Eye (tissue), 1 donor: ENCODE results near the gene MARCHF2.

ENCODE experiments used
- DNase-seq: peaks from one replicate; pipeline ENCODE4 v3.0.0-alpha.2; 2015

Gene MARCHF2

GRCh38 chr19:8455018-8455417 is 41.9 kb downstream of the MARCHF2 start:
- no peak for DNase-seq

- no peak for DNase-seq
Observed at GRCh38 chr19:8456064-8456463, 43.0 kb downstream of the MARCHF2 start.

GRCh38 chr19:8457209-8457608 is 44.1 kb downstream of the MARCHF2 start:
- DNase-seq, result no peak

- no peak for DNase-seq
Observed at GRCh38 chr19:8457827-8458226, 44.7 kb downstream of the MARCHF2 start.

DNA sequence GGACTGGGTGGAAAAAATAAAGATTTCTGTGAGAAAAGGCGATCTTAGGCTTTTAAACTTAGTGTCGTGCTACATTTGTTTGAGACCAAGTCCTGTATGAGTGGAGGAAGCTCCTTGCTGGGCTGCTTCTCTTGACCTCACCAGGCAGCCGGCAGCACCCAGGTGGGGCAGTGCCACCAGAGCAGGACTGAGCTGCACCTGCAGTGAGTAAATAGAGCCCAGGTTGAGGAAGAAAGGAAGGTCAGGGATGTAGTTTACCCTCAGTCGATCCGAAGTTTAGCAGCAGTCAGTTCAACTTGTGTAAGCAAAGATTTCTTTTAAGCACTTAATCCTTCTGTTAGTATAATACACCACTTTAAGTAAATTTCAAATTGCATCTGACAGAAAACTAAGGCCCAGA is 45.3 kb downstream of the MARCHF2 start:
- no peak for DNase-seq

- DNase-seq, result no peak
Observed at GRCh38 chr19:8459095-8459494, 46.0 kb downstream of the MARCHF2 start.

GRCh38 chr19:8459520-8460270 is 46.6 kb downstream of the MARCHF2 start:
- DNase-seq, result peak; percentile 35

GRCh38 chr19:8460516-8461298 is 47.6 kb downstream of the MARCHF2 start:
- DNase-seq, result no peak

DNA sequence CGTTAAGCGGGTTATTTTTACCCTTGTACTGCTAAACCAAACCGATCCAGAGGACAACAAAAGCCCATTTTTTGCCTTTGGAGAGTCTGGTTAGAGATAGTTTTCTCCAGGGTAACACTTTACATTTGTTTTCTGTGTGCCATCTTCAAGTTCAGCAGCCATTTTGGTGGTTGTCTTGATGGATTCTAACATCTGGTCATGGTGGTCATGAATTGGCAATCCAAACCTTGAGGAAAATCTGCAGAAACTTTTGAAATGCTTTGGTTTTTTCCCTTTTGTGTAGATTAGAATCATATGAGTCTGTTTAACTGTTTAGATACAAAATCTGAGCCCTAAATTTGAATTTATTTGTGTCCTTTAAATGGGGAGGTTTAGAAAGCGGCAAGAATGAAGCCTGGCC is 48.3 kb downstream of the MARCHF2 start:
- no peak for DNase-seq

- no peak for DNase-seq
Observed at GRCh38 chr19:8461891-8462290, 48.8 kb downstream of the MARCHF2 start.

DNA sequence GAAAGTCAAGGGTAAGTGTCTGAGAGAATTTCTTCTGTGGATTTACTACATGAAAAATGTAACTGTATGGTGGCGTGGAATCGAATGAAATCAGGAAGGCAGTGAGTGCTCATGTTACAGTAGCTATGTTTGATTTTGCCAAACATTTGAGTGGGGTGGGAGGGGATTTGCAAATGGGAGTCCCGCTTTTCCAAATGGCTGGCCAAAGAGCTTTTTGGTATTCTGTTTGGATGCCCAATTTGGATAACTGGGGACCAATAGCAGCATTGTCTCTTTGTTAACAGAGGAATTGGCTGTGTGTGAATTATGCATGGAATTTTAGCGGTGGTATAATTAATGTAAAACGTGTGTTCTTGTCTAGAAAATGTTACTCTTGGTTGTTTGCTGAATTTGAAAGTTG is 49.5 kb downstream of the MARCHF2 start:
- no peak for DNase-seq

- DNase-seq, result no peak
Observed at GRCh38 chr19:8463365-8463764, 50.3 kb downstream of the MARCHF2 start.

- DNase-seq, result no peak
Observed at GRCh38 chr19:8466018-8466417, 52.9 kb downstream of the MARCHF2 start.

- DNase-seq, result no peak
Observed at GRCh38 chr19:8468124-8468523, 55.0 kb downstream of the MARCHF2 start.

DNA sequence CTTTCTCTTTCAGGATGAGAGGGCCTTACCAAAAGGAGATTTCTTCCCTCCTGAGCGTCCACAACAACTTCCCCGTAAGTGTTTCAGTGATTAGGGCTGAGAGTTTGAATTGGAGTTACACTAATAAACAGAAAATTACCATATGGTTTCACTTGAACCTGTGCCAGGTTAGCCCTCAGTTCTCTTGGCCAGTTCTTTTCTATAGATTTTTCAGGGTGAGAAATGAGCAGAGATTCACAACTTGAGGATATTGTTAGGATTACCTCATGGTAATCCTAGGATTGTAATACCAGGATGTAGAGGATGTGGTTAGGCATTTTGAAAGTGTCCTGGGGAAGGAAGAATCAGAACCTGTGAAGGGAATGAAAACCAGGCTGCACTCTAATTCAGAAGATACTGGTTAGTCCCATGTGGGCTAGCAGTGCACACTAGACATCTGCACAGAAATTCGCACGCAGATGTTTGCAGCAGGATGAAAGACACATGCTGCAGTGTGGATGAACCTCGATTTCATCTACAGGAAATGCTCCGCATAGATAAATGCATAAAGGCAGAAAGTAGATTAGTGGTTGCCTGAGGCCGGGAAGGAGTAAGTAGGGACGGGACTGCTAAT is 55.8 kb downstream of the MARCHF2 start:
- no peak for DNase-seq

DNA sequence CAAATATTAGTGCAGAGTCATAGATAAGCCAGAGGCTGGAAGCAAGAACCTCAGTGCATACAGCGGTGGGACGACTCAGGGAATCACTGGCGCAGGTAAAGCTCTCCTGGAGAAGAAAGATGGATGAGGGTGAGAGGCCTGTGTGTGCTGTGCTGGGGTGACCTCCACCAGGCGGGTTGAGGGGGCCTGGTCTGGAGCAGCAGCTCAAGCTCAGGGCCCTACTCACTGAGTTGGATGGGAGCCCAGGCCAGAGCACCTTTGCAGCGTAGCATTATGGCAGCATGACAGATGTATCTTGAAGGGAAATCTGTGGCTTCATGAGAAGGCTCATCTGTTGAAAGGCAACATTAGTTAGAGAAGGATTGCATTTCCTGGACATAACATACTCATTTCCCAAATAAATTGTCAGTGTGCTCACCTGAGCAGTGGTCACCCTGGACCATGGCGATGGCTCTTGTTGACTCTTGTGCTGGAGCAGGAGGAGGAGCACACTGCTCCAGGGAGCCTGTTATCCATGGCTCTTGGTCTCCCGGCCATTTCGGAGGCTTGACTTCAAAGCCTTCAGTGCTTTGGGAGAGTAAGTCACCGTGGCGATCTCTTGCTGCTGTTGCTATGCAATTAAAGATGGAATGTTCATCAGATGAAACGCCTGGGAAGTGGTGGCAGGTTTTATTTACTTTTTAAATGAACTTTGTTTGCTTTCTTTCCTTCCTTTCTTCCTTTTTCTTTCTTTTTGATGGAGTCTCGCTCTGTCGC is 56.7 kb downstream of the MARCHF2 start:
- no peak for DNase-seq

- DNase-seq, result no peak
Observed at GRCh38 chr19:8473648-8474476, 60.8 kb downstream of the MARCHF2 start.

DNA sequence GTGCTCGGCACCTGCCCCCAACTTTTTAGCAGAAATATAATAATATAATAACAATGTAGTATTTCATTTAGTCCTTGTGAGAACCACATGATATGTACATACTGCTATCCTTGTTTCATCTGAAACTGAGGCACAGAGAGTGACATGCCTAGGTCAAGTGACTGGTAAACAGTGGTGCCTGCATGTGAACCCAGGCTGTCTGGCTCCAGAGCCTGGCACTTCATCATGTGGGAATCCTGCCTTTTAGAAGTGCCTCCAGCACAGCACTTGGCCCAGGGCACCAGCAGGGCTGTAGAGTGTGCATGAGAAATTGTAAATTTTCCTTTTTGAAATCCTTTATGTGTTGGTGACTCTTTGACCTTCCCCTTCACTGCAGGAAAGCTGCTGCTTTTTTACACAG is 61.9 kb downstream of the MARCHF2 start:
- DNase-seq, result no peak

- DNase-seq, result no peak
Observed at GRCh38 chr19:8476524-8476923, 63.4 kb downstream of the MARCHF2 start.

DNA sequence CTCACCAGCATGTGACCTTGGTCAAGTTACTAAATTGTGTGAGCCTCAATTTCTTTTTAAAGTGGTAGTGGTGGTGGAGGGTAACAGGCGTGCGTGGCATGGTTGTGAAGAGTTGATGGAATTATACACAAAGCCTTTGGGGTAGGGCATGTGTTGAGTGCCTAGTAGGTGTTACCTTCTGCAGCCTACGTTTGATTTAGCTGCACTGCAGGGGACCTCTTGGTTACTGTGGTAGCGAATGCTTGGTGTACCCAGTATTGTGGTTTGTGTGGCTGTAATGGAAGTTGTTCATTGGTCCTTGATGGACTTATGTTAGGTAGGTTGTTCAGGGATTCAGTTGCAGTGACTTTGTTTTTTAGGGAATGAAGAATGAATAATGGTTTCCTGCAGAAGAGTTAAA is 64.8 kb downstream of the MARCHF2 start:
- no peak for DNase-seq

GRCh38 chr19:8478598-8478997 is 65.5 kb downstream of the MARCHF2 start:
- DNase-seq, result no peak

- DNase-seq, result no peak
Observed at GRCh38 chr19:8481201-8481600, 68.1 kb downstream of the MARCHF2 start.
